ENCODE results near the gene ATP13A3. TPM values are rescaled to one million over a fixed set of nuclear protein-coding genes. Genes with fewer than 3 reads are reported as not detected.

Gene ATP13A3
- total and polyA plus RNA-seq, 9 of the 15 experiments (the other 6 are each of a cell fraction or from before 2014, with no cell fraction given), result 16.6 to 135 (median 86.6) TPM

- no peak for ATAC-seq
- POLR2A ChIA-PET, result interaction anchor here (1.1 kb wide), 1 partner anchor 14 kb away, joined by 3 read pairs; no protein-coding TSS in a partner anchor
- Histone ChIP-seq H3K9ac (ENCODE audit: insufficient read depth in 1 of 2, low read depth in 2 of 2, low read length in 2 of 2) (no peak overlapping the region), H3K9me1 (ENCODE audit: control insufficient read depth, insufficient read depth, low read length) (no peaks in the 10 kb centered on the region), H3K27me3 (ENCODE audit: control insufficient read depth in 2 of 2, insufficient read depth in 2 of 2, low read length in 2 of 2) (peaks cover 57 to 80% of the 10 kb centered on the region in 2 experiments), H3K79me2 (ENCODE audit: control insufficient read depth, insufficient read depth, low read length) (no peaks in the 10 kb centered on the region), H3K9me3 (replicated peaks; ENCODE audit: control insufficient read depth, insufficient read depth, low read depth, low read length) (no peaks in the 10 kb centered on the region), H3K4me2 (ENCODE audit: insufficient read depth, low read length) (no peak overlapping the region), H2AFZ (ENCODE audit: low read depth, low read length) (no peak overlapping the region), H3K27ac (ENCODE audit: extremely low read depth, low read depth, low read length) (no peak overlapping the region), H4K20me1 (replicated peaks; ENCODE audit: control insufficient read depth, insufficient read depth, low read length) (no peaks in the 10 kb centered on the region; the same call in 1 of the 2 replicates), H3K4me3 (no peak overlapping the region), H3K4me1 (replicated peaks in 1 of 2; ENCODE audit: control insufficient read depth in 2 of 2, insufficient read depth in 2 of 2, low read length in 2 of 2) (peaks cover 0 to 5% of the 10 kb centered on the region in 2 experiments; a peak in 1 of 5 replicates), H3K36me3 (ENCODE audit: control insufficient read depth, insufficient read depth, low read length) (no peaks in the 10 kb centered on the region)
- FAIRE-seq, result no peak
- DNase-seq (ENCODE audit: extremely low read depth in 1 of 4, low spot score in 3 of 4), result no peak
- TF ChIP-seq ZSCAN32 (CRISPR knock-in tag; IDR thresholded peaks at IDR 0.05), result no peak
- TF ChIP-seq NFATC3 (IDR thresholded peaks at IDR 0.05), result no peak
- no peak for TF ChIP-seq RCOR1 (IDR thresholded peaks at IDR 0.05; ENCODE audit: borderline replicate concordance in 1 of 2, low read depth in 2 of 2, low read length in 2 of 2)
- no peak for TF ChIP-seq ZNF592 (IDR thresholded peaks at IDR 0.05)
- no peak for TF ChIP-seq NR4A1 (CRISPR knock-in tag; IDR thresholded peaks at IDR 0.05)
- TF ChIP-seq NR4A1 (tag; IDR thresholded peaks at IDR 0.05), result no peak
- TF ChIP-seq ZNF354B (CRISPR knock-in tag; IDR thresholded peaks at IDR 0.05), result no peak
- no peak for TF ChIP-seq ZNF311 (CRISPR knock-in tag; IDR thresholded peaks at IDR 0.05)
- TF ChIP-seq SMAD4 (CRISPR knock-in tag; conservative IDR thresholded peaks at IDR 0.05), result no peak
- TF ChIP-seq EHMT2 (IDR thresholded peaks at IDR 0.05), result no peak
- TF ChIP-seq SMAD2 (IDR thresholded peaks at IDR 0.05; ENCODE audit: low read depth, low read length), result no peak
- TF ChIP-seq PML (IDR thresholded peaks at IDR 0.05; ENCODE audit: low read length), result no peak
- 18% methylated on average over 9 of the region's 9 CpGs for WGBS (ENCODE audit: insufficient coverage, low coverage, missing lambda C conversion rate)
- CTCF ChIA-PET (ENCODE audit: low intra/inter-chr PET ratio), result no interaction called here
- BruUV-seq (replicated peaks), result no TSS peak
- in situ Hi-C loops (cut with MboI), result no loop called here
- intact Hi-C loops (cut with micrococcal nuclease), result no loop called here
Observed at GRCh38 chr3:194379651-194380050, 107.2 kb downstream of the ATP13A3 start.
